GM23248 (cell line): Measurements from ENCODE around the gene ACTN1. TPM values are rescaled to one million over a fixed set of nuclear protein-coding genes. Genes with fewer than 3 reads are reported as not detected.
A peak's percentile ranks its signal among the peaks of the same experiment; 100 is the strongest.

Experiments used
- DNase-seq: peaks from one replicate; pipeline ENCODE4 v3.0.0-alpha.2; 2015
- H2AFZ ChIP-seq: fragments of 200-600 bp; sonication (generic); 2 replicates; pipeline ENCODE4 v1.6.1; 2016; ENCODE audit warnings: antibody characterized with exemption
- H3F3A ChIP-seq: fragments of 200-600 bp; sonication (generic); 2 replicates; pipeline ENCODE4 v1.6.1; 2016; ENCODE audit warnings: mild to moderate bottlenecking, antibody characterized with exemption, mixed run types; ENCODE audit not compliant: insufficient read depth
- H3K27ac ChIP-seq: fragments of 200-600 bp; sonication (generic); 2 replicates; pipeline ENCODE4 v1.5.1; 2016; ENCODE audit warnings: mild to moderate bottlenecking
- H3K27me3 ChIP-seq: fragments of 200-600 bp; sonication (generic); replicated peaks from 2 replicates; pipeline ENCODE4 v1.6.1; 2016; ENCODE audit warnings: mild to moderate bottlenecking; ENCODE audit not compliant: insufficient read depth
- H3K36me3 ChIP-seq: fragments of 200-600 bp; sonication (generic); 2 replicates; pipeline ENCODE4 v1.6.1; 2016; ENCODE audit warnings: low read depth, mild to moderate bottlenecking
- H3K4me1 ChIP-seq: fragments of 200-600 bp; sonication (generic); 2 replicates; pipeline ENCODE4 v1.6.1; 2016; ENCODE audit warnings: mild to moderate bottlenecking; ENCODE audit not compliant: insufficient read depth
- H3K4me2 ChIP-seq: fragments of 200-600 bp; sonication (generic); one replicate; pipeline ENCODE4 v1.6.1; 2016; ENCODE audit warnings: mild to moderate bottlenecking; ENCODE audit not compliant: unreplicated experiment
- H3K4me3 ChIP-seq: fragments of 200-600 bp; sonication (generic); 2 replicates; pipeline ENCODE4 v1.5.1; 2016; ENCODE audit warnings: mild to moderate bottlenecking
- H3K79me2 ChIP-seq: fragments of 200-600 bp; sonication (generic); 2 replicates; pipeline ENCODE4 v1.6.1; 2016; ENCODE audit warnings: mild to moderate bottlenecking; ENCODE audit not compliant: insufficient read depth
- H3K9ac ChIP-seq: fragments of 200-600 bp; sonication (generic); 2 replicates; pipeline ENCODE4 v1.6.1; 2016; ENCODE audit warnings: mild to moderate bottlenecking
- H3K9me2 ChIP-seq: fragments of 200-600 bp; sonication (generic); 2 replicates; pipeline ENCODE4 v1.6.1; 2016; ENCODE audit warnings: mixed run types, mild to moderate bottlenecking, moderate library complexity; ENCODE audit not compliant: insufficient read depth
- H3K9me3 ChIP-seq: fragments of 200-600 bp; sonication (generic); one replicate; pipeline ENCODE4 v1.6.1; 2017; ENCODE audit warnings: low read depth
- H4K20me1 ChIP-seq: fragments of 200-600 bp; sonication (generic); 2 replicates; pipeline ENCODE4 v1.6.0; 2016; ENCODE audit not compliant: insufficient read depth
- EZH2 ChIP-seq: fragments of 200-600 bp; sonication (generic); IDR thresholded peaks from 2 replicates; pipeline ENCODE4 v1.6.1; 2018; ENCODE audit warnings: antibody characterized with exemption, mild to moderate bottlenecking; ENCODE audit not compliant: insufficient read depth, poor library complexity, severe bottlenecking
- EZH2phosphoT487 ChIP-seq: fragments of 200-600 bp; sonication (generic); IDR thresholded peaks from 2 replicates; pipeline ENCODE4 v1.6.1; 2018; ENCODE audit warnings: antibody characterized with exemption, moderate library complexity, mild to moderate bottlenecking, low read depth; ENCODE audit not compliant: insufficient read depth
- WGBS, 2 experiments: methylation state at CpG; one replicate each; pipeline ENCODE4 v1.1.6; 2015 to 2017; ENCODE audit warnings: low lambda C conversion rate in 2 of 2, low coverage in 1 of 2; ENCODE audit errors: missing lambda C conversion rate in 2 of 2; 5-methylcytosine and 5-hydroxymethylcytosine counted together
- in situ Hi-C: fragments of 300-500 bp; cut with MboI; formaldehyde crosslinking; loops from 2 replicates; pipeline ENCODE4 v1.15.0; 2020
- polyA plus RNA-seq: library from polyadenylated mRNA; unstranded; fragments of >200 nt; fragmentation: Nextera tagmentation; extraction: Ambion mirVana; gene quantifications from 2 replicates; pipeline ENCODE4 v1.2.1, GENCODE V29; 2016
- total RNA-seq: library from RNA; depleted of rRNA; stranded (reverse); fragments of >200 nt; shearing (Covaris generic); gene quantifications from 2 replicates; pipeline ENCODE4 v1.2.3, GENCODE V29; 2014

Gene ACTN1
- total and polyA plus RNA-seq, 2 experiments from 2014 or later: 403 to 597 TPM

GRCh38 chr14:68952531-68953195 is 26.4 kb downstream of the ACTN1 start:
- Histone ChIP-seq H3K9me3 (no peaks in the 10 kb centered on the region), H3K79me2 (peaks cover 98% of the 10 kb centered on the region), H3K9ac (peak overlapping the region; percentile 66), H3K4me3 (peak overlapping the region; percentile 65), H3K36me3 (peaks cover 4% of the 10 kb centered on the region; the same call in 1 of the 2 replicates), H3F3A (peaks cover 88% of the 10 kb centered on the region), H3K9me2 (no peaks in the 10 kb centered on the region), H3K4me1 (peaks cover 94% of the 10 kb centered on the region), H4K20me1 (peaks cover 43% of the 10 kb centered on the region), H3K4me2 (peak overlapping the region; percentile 82), H3K27ac (peak overlapping the region; percentile 95), H3K27me3 (no peaks in the 10 kb centered on the region), H2AFZ (no peak overlapping the region)
- peak; percentile 81 for DNase-seq
- TF ChIP-seq EZH2phosphoT487: no peak
- no peak for TF ChIP-seq EZH2
- WGBS, 2 experiments: 1 to 4% methylated on average over 12 of the region's 12 CpGs
- in situ Hi-C loops: no loop called here

DNA sequence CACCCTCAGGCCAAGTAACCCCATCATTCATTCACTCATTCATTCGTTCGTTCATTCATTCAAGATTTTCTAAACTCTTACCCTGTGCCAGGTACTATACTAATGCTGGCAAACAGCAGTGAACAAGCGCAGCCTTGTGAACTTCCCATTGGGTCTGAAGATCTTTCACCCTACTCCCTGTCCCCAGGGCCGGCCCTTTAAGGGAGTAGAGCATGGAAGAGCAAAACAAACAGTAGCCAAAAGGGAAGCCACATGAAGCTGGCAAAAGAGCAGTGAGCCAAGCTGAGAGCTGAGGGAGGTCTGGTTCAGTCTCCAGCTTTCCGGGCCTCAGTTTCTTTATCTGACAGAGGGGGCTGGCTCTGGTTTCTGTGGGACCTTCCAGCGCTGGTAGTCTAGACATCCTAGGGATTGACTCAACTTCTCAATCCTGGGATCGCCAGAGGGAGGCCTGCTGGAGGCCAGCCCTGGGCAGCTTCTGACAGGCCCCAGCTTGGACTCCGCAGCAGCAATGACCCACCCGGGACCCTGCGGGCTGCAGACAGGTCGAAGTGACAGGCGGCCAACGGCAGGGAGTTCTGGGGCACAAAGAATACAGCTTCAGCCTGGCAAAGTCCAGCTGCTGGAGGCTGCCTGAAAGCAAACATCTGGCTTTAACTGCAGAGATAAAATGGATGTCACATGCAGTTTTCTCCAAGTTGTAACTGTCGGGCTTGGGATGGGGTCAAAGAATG is 27.1 kb downstream of the ACTN1 start:
- peak overlapping the region; percentile 65 for H3K4me3 ChIP-seq
- in situ Hi-C loops: no loop called here
- H3K27ac ChIP-seq: peak overlapping the region; percentile 95
- no peak for DNase-seq
- peak overlapping the region; percentile 66 for H3K9ac ChIP-seq
- H3K79me2 ChIP-seq: peaks cover 98% of the 10 kb centered on the region
- WGBS, 2 experiments: 16 to 17% methylated on average over 14 of the region's 14 CpGs
- no peak for TF ChIP-seq EZH2
- peaks cover 94% of the 10 kb centered on the region for H3K4me1 ChIP-seq
- peak overlapping the region; percentile 82 for H3K4me2 ChIP-seq
- peaks cover 86% of the 10 kb centered on the region for H3F3A ChIP-seq
- no peaks in the 10 kb centered on the region for H3K27me3 ChIP-seq
- peaks cover 43% of the 10 kb centered on the region for H4K20me1 ChIP-seq
- H2AFZ ChIP-seq: no peak overlapping the region
- peaks cover 4% of the 10 kb centered on the region; the same call in 1 of the 2 replicates for H3K36me3 ChIP-seq
- H3K9me3 ChIP-seq: no peaks in the 10 kb centered on the region
- no peaks in the 10 kb centered on the region for H3K9me2 ChIP-seq

DNA sequence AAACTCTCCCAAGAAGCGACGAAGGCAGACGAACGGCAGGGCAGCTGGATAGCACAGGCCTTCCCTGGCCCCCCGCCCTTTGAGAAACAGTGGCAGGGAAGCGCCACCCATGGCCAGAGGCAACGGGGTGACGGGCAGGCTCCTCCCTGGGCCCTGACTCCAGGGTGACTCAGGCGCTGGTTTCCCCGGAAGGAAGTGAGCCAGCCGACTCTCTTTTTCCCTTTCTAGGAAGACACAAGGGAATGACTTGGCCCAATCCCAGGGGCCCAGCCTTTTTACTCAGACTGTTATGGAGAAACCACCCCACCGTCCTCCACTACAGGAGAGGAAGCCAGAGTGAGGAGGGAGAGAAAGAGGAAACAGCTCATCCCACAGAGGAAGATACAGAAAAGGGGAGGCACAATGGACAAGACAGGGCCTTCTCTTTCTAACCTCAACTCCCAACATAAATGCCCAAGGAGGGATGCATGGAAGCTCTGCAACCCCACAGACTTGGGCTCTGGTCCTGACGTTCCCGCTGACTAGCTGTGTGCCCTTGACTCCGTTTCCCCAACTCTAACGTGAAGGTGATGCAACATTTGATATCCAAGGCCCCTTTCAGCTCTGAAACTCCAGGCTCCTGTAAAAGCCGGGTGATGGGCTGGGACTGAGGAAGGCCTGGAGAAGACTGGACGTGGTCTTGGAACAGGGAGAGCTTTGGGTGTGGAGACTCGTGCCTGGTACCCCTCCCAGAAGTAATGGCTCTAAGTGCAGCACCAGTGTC is 27.9 kb downstream of the ACTN1 start:
- no peak overlapping the region for H2AFZ ChIP-seq
- no peak for TF ChIP-seq EZH2
- no peak for TF ChIP-seq EZH2phosphoT487
- H3K9me2 ChIP-seq: no peaks in the 10 kb centered on the region
- H3K27me3 ChIP-seq: no peaks in the 10 kb centered on the region
- peak; percentile 99 for DNase-seq
- H4K20me1 ChIP-seq: peaks cover 43% of the 10 kb centered on the region; the same call in 1 of the 2 replicates
- H3K36me3 ChIP-seq: peaks cover 4% of the 10 kb centered on the region; the same call in 1 of the 2 replicates
- H3K9me3 ChIP-seq: no peaks in the 10 kb centered on the region
- peaks cover 86% of the 10 kb centered on the region for H3F3A ChIP-seq
- H3K27ac ChIP-seq: peak overlapping the region; percentile 95
- H3K9ac ChIP-seq: peak overlapping the region; percentile 71
- H3K4me3 ChIP-seq: peak overlapping the region; percentile 65; the same call in 1 of the 2 replicates
- H3K4me1 ChIP-seq: peaks cover 90% of the 10 kb centered on the region
- 6 to 8% methylated on average over 18 to 19 of the region's 19 CpGs for WGBS, 2 experiments
- in situ Hi-C loops: no loop called here
- H3K79me2 ChIP-seq: peaks cover 98% of the 10 kb centered on the region
- H3K4me2 ChIP-seq: peak overlapping the region; percentile 82

DNA sequence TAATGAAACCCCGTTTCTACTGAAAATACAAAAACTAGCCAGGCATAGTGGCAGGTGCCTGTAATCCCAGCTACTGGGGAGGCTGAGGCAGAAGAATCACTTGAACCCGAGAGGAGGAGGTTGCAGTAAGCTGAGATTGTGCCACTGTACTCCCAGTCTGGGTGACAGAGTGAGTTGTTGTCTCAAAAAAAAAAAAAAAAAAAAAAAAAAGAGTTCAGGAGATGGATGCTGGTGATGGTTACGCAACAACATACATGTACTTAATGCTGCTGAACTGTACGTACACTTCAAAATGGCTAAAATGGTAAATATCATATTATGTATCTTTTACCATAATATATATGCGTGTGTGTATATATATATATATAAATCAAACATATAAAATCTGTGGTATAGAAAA is 29.0 kb downstream of the ACTN1 start:
- H3K9me2 ChIP-seq: no peaks in the 10 kb centered on the region
- H4K20me1 ChIP-seq: peaks cover 37% of the 10 kb centered on the region; the same call in 1 of the 2 replicates
- H3K27ac ChIP-seq: peak overlapping the region; percentile 95
- no peak for TF ChIP-seq EZH2
- TF ChIP-seq EZH2phosphoT487: no peak
- H3K9ac ChIP-seq: no peak overlapping the region
- H3K27me3 ChIP-seq: no peaks in the 10 kb centered on the region
- H3K4me3 ChIP-seq: no peak overlapping the region
- peaks cover 79% of the 10 kb centered on the region for H3K4me1 ChIP-seq
- no peaks in the 10 kb centered on the region for H3K9me3 ChIP-seq
- H3K4me2 ChIP-seq: no peak overlapping the region
- peaks cover 98% of the 10 kb centered on the region for H3K79me2 ChIP-seq
- DNase-seq: peak; percentile 76
- in situ Hi-C loops: no loop called here
- H3K36me3 ChIP-seq: peaks cover 4% of the 10 kb centered on the region; the same call in 1 of the 2 replicates
- H2AFZ ChIP-seq: no peak overlapping the region
- H3F3A ChIP-seq: peaks cover 82% of the 10 kb centered on the region
- 46 to 50% methylated on average over 5 of the region's 5 CpGs for WGBS, 2 experiments
